ENCODE results near the gene PANK4.

The PANK4 gene

DNA sequence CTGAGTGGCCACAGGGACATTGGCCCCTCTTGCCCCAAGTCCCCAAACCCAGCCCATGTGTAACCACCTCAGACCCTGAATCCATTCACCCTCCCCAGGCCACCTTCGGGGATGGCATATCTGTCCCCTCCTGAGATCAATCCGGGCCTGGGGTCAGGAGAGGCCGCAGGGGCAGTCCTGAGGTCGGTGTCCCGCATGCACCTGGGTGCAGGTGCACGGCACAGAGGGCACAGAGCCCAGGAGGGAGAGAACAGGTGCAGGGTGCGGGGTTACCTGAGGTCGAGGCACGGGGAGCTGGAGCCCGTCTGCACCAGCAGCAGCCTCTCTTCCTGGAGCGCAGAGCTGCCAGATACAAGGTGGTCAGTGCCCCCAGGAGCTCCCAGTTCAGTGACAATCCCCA is 16.8 kb downstream of the PANK4 start:
- TF ChIP-seq ZNF274 (IDR thresholded peaks at IDR 0.05; ENCODE audit: low read depth, low read length): no peak
- H3K4me3 ChIP-seq (ENCODE audit: low read length): no peak overlapping the region

DNA sequence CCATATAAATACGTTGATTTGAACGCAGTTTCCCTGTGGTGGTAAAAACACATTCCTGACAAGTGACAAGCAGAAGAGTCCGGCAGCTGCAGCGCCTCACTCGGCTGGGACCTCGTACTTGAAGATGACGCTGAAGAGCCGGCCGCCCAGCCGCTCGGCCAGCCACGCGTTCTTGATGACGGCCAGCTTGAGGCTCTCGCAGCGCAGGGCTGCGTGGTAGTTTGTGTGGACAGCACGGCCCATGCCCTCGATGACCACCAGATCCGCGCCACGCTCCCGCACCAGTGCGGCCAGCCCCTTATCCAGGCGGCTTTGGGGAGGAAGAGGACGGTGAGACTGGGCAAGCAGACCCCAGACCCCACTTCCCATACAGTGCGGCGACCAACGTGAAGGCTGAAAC is 17.6 kb downstream of the PANK4 start:
- H3K4me3 ChIP-seq (ENCODE audit: low read length): no peak overlapping the region
- no peak for TF ChIP-seq ZNF274 (IDR thresholded peaks at IDR 0.05; ENCODE audit: low read depth, low read length)

DNA sequence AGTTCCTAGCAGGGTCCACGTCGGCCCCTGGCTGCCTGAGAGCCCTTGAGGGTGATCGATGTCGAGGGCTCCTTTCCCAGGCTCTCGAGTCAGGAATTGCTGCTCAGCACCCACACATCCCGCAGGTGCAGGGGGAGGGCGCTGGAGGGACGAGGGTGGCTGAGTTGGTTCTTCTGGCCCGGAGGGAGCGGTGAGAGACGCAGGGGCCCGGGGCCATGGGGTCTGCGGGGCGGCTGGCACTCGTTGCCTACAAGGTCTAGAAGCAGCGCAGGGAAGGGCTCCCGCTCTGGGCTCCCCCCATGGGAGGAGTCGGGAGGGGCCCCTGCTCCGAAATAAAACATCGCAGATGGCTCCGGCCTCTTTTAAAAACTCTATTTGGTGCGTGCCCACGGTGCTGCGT is 18.2 kb downstream of the PANK4 start:
- no peak for TF ChIP-seq ZNF274 (IDR thresholded peaks at IDR 0.05; ENCODE audit: low read depth, low read length)
- H3K4me3 ChIP-seq (ENCODE audit: low read length): no peak overlapping the region

DNA sequence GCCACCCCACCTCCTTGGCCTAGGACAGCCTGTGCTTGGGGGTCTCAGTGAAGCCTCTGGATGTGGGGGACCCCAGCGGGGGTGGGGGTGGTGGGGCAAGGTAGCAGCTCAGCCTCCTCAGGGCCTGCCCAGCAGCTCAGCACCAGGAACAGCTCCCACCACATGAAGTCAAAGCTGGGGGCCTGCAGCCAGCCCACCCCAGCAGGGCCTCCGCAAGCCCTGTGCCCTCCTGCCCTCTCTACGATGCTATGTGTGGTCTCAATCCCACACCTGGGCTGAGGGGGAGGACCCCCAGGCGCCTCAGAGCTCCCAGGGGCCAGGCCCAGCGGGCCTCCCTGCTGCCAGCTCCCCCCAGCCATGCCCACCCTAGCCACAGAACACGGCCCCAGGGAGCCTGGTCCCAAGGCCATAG is 18.6 kb downstream of the PANK4 start:
- no peak for TF ChIP-seq ZNF274 (IDR thresholded peaks at IDR 0.05; ENCODE audit: low read depth, low read length)
- H3K4me3 ChIP-seq (ENCODE audit: low read length): no peak overlapping the region

DNA sequence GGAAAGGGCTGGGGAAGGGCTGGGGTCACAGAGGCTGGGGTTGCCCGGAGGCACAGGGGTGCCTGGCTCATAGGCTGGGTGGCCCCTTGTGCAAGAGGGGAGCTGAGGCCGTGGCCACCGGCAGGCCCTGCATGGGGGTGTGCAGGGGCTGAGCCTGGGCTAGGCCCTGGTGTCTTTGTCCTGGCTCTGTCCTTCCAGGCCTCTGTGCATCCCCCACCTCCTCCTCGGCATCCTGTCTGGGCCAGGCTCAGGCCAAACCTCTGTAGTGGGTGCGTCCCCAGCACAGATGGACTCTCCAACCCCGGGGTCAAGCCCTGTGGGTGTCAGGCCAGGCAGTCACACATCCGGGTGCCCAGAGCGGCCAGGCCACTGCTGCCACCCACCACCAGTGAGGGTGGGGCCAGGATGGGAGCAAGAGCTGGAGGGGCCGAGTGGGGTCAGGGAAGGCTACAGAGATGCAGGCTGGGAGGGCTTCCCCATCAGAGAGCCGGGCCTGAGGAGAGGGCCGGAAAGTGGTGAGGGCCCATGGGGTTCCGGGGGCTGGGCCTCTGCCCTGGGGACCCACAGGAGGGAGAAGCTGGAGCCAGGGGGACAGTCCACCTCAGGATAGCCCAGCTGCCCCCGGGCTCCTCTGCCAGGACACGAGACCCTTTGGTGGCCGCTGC is 19.4 kb downstream of the PANK4 start:
- H3K4me3 ChIP-seq (ENCODE audit: low read length): no peak overlapping the region
- no peak for TF ChIP-seq ZNF274 (IDR thresholded peaks at IDR 0.05; ENCODE audit: low read depth, low read length)

GRCh38 chr1:2506007-2506860 is 20.2 kb downstream of the PANK4 start:
- no peak for TF ChIP-seq ZNF274 (IDR thresholded peaks at IDR 0.05; ENCODE audit: low read depth, low read length)

DNA sequence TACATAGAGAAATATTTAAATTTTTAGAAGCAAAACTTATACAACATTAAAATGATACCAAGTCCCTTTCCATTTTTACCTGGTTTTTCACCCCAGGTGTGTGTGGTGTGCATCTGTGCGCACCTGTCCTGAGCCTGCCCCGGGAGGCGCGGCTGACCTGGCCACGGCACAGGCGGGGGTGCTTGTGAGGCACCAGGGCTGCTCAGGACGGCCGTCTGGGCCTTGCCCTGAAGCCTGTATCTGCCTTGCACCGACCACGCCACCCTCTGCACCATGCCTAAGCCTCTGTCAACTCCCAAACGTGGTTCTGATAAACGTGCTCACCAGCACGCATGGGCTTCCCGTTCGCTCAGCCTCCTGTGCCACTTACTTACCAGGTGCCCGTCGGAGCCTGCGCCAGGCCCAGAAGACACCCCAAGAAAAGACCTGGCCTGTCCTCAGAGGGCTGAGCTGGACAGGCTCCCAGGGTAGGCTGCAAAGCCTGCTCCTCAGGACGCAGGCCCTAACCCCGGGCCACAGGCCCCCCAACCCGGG is 20.9 kb downstream of the PANK4 start:
- H3K4me3 ChIP-seq (ENCODE audit: low read length): no peak overlapping the region

More at GRCh38 chr1:2506007-2506860, 20.2 kb downstream of the PANK4 start:
- no peak overlapping the region for H3K4me3 ChIP-seq (ENCODE audit: low read length)

DNA sequence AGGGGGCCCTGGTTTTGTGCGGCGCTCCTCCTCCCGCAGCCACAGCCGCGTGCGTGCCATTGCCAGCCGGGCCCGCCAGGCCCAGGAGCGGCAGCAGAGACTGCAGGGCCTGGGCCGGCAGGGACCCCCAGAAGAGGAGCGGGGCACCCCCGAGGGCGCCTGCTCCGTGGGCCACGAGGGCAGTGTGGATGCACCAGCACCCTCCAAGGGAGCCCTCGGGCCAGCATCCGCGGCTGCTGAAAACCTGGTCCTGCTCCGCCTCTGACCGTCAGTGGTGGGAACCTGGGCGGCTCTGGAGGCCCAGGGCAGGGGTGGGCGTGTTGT is 21.5 kb downstream of the PANK4 start:
- H3K4me3 ChIP-seq (ENCODE audit: low read length): no peak overlapping the region
- no peak for TF ChIP-seq ZNF274 (IDR thresholded peaks at IDR 0.05; ENCODE audit: low read depth, low read length)

More for the DNA sequence above, 20.9 kb downstream of the PANK4 start:
- TF ChIP-seq ZNF274 (IDR thresholded peaks at IDR 0.05; ENCODE audit: low read depth, low read length): no peak

- TF ChIP-seq ZNF274 (IDR thresholded peaks at IDR 0.05; ENCODE audit: low read depth, low read length): no peak
- no peak overlapping the region for H3K4me3 ChIP-seq (ENCODE audit: low read length)
Observed at GRCh38 chr1:2504225-2504948, 22.0 kb downstream of the PANK4 start.

DNA sequence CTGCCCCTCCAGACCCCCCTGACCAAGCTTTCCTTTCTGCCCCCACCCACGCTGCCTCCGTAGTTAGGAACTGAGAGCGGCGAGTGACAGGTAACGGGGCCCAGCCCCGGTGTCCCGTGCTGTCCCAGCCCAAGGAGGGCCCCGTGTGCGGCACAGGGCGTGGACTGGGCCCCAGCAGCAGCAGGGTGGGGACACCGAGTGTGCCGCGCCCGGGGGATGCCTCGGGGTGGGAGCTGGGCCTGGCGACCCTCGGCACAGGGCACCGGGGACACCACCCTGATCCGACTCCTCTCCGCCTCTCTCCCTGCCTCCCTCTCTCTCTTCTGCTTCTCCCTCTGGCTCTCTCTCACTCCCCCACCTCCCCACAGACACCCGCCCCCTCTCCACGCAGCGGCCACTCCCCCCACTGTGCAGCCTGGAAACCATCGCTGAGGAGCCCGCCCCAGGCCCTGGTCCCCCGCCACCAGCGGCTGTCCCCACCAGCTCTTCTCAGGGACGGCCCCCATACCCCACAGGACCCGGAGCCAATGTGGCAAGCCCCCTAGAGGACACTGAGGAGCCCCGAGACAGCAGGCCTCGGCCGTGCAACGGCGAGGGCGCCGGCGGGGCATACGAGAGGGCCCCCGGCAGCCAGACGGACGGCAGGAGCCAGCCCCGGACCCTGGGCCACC is 22.7 kb downstream of the PANK4 start:
- TF ChIP-seq ZNF274 (IDR thresholded peaks at IDR 0.05; ENCODE audit: low read depth, low read length): no peak
- H3K4me3 ChIP-seq (ENCODE audit: low read length): no peak overlapping the region

DNA sequence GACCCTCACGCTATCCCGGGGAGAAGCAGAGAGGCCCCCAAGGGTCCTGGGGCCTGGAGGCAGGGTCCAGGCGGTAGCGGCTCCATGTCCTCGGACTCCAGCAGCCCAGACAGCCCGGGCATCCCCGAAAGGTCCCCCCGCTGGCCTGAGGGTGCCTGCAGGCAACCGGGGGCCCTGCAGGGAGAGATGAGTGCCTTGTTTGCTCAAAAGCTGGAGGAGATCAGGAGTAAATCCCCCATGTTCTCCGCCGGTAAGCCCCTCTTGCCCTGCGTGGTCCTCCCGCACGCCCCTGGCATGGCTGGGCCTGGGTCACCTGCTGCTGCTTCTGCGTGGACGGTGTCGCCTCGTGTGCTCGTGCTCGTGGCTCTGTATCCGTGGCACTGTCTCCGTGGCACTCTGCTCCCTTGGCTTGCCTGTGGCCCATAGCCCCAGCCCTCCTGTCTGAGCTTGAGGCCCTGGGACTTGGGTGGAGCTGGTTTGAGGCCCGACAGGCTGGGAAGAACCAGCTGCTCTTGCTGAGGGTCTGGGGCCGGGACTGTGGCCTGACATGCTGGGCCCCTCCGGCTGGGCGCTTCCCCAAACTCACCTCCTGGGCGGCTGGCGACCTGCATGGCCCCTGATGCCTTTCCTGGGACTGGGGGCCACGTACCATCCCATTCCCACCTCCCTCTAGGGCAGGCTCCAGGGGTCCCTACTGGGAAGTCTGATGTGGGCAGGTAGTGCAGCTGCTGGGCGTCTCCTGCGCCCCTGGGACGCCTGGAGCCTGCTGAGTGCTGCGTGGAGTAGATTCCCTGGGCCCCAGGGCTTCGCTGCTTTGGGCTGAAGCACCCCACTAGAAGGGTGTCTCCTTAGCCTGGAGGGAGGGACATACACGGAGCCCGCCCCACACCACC is 23.5 kb downstream of the PANK4 start:
- no peak overlapping the region for H3K4me3 ChIP-seq (ENCODE audit: low read length)
- no peak for TF ChIP-seq ZNF274 (IDR thresholded peaks at IDR 0.05; ENCODE audit: low read depth, low read length)

DNA sequence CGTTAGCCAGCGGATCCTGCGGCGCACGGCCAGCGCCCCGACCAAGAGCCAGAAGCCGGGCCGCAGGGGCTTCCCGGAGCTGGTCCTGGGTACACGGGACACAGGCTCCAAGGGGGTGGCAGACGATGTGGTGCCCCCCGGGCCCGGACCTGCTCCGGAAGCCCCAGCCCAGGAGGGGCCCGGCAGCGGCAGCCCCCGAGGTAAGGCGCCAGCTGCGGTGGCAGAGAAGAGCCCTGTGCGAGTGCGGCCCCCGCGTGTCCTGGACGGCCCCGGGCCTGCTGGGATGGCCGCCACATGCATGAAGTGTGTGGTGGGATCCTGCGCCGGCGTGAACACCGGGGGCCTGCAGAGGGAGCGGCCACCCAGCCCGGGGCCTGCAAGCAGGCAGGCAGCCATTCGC is 24.2 kb downstream of the PANK4 start:
- H3K4me3 ChIP-seq (ENCODE audit: low read length): no peak overlapping the region
- TF ChIP-seq ZNF274 (IDR thresholded peaks at IDR 0.05; ENCODE audit: low read depth, low read length): no peak

DNA sequence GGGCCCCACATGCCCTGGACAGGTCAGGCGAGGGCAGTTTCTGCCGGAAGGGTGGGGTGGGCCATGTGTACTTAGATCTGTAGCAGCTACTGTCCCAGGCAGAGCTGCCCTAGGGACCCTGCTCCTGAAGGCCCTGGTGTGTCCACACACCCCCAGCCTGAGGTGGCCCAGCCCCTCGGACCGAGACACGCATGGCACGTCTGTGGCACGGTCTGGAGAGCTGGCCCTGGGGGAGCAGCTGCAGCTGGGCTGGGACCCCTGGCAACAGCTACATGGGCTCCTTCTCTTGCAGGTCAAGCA is 24.6 kb downstream of the PANK4 start:
- no peak overlapping the region for H3K4me3 ChIP-seq (ENCODE audit: low read length)
- no peak for TF ChIP-seq ZNF274 (IDR thresholded peaks at IDR 0.05; ENCODE audit: low read depth, low read length)

Measured in GM08714 (cell line).